ENCODE measurements around the gene TICRR.
A peak's percentile ranks its signal among the peaks of the same experiment; 100 is the strongest.

TICRR gene

GRCh38 chr15:89569090-89569745 lies 6.1 kb upstream of the TICRR start:
- no peak overlapping the region for H3K9ac ChIP-seq (ENCODE audit: low read length)
- WGBS (ENCODE audit: extremely low coverage, insufficient coverage, low lambda C conversion rate) = no CpG with 5 or more reads among the region's 7 CpGs
- H3K27ac ChIP-seq (ENCODE audit: low read depth, low read length) = no peak overlapping the region
- no peak overlapping the region for H3K23ac ChIP-seq (ENCODE audit: low read length)
- H3K79me2 ChIP-seq (ENCODE audit: control insufficient read depth, insufficient read depth, low read length) = no peaks in the 10 kb centered on the region
- no peak overlapping the region for H3K4me3 ChIP-seq (ENCODE audit: low read length)
- no peaks in the 10 kb centered on the region for H3K27me3 ChIP-seq (ENCODE audit: insufficient read depth, low read length, poor library complexity)
- no peaks in the 10 kb centered on the region for H3K79me1 ChIP-seq (ENCODE audit: low read length)
- H3K4ac ChIP-seq (ENCODE audit: low read depth, low read length) = no peak overlapping the region
- DNase-seq = no peak
- no peak overlapping the region for H3K56ac ChIP-seq (ENCODE audit: low read length)
- H2BK120ac ChIP-seq (ENCODE audit: low read depth, low read length) = no peak overlapping the region
- no peak overlapping the region for H2BK15ac ChIP-seq (replicated peaks; ENCODE audit: low read depth)
- no peaks in the 10 kb centered on the region for H3K4me1 ChIP-seq (ENCODE audit: control insufficient read depth, low read depth, low read length)
- no peak overlapping the region for H4K5ac ChIP-seq (ENCODE audit: low read length)
- no peak overlapping the region for H4K8ac ChIP-seq (ENCODE audit: low read depth, low read length)
- no peak overlapping the region for H2BK5ac ChIP-seq (ENCODE audit: low read length)
- no peaks in the 10 kb centered on the region for H3K36me3 ChIP-seq (ENCODE audit: control insufficient read depth, insufficient read depth, low read length)
- H3K4me2 ChIP-seq (ENCODE audit: low read length) = no peak overlapping the region
- H3K18ac ChIP-seq (ENCODE audit: low read length) = no peak overlapping the region
- no peak overlapping the region for H2AK5ac ChIP-seq (ENCODE audit: low read length)

- Histone ChIP-seq H4K8ac (ENCODE audit: low read depth, low read length) (no peak overlapping the region), H3K36me3 (ENCODE audit: control insufficient read depth, insufficient read depth, low read length) (no peaks in the 10 kb centered on the region), H4K5ac (ENCODE audit: low read length) (no peak overlapping the region), H2BK5ac (ENCODE audit: low read length) (peak overlapping the region; percentile 76), H3K4me2 (ENCODE audit: low read length) (peak overlapping the region; percentile 97), H3K27me3 (ENCODE audit: insufficient read depth, low read length, poor library complexity) (no peaks in the 10 kb centered on the region), H2BK15ac (replicated peaks; ENCODE audit: low read depth) (no peak overlapping the region), H3K23ac (ENCODE audit: low read length) (peak overlapping the region; percentile 1), H2AK5ac (ENCODE audit: low read length) (no peak overlapping the region), H3K79me1 (ENCODE audit: low read length) (peaks cover 5% of the 10 kb centered on the region), H3K56ac (ENCODE audit: low read length) (peak overlapping the region; percentile 99), H3K4me1 (ENCODE audit: control insufficient read depth, low read depth, low read length) (peaks cover 4% of the 10 kb centered on the region), H3K18ac (ENCODE audit: low read length) (peak overlapping the region; percentile 13), H3K4me3 (ENCODE audit: low read length) (peak overlapping the region; percentile 87), H3K27ac (ENCODE audit: low read depth, low read length) (peak overlapping the region; percentile 68), H3K4ac (ENCODE audit: low read depth, low read length) (peak overlapping the region; percentile 58), H2BK120ac (ENCODE audit: low read depth, low read length) (no peak overlapping the region), H3K9ac (ENCODE audit: low read length) (peak overlapping the region; percentile 99), H3K79me2 (ENCODE audit: control insufficient read depth, insufficient read depth, low read length) (peaks cover 47% of the 10 kb centered on the region)
- peak; percentile 66 for DNase-seq
- WGBS (ENCODE audit: extremely low coverage, insufficient coverage, low lambda C conversion rate) = no CpG with 5 or more reads among the region's 60 CpGs
Measured at GRCh38 chr15:89575656-89576416, 567 bp downstream of the TICRR start.

GRCh38 chr15:89576417-89576773 lies 1.1 kb downstream of the TICRR start:
- H3K9ac ChIP-seq (ENCODE audit: low read length) = peak overlapping the region; percentile 99
- no peak for DNase-seq
- H3K23ac ChIP-seq (ENCODE audit: low read length) = no peak overlapping the region
- no peak overlapping the region for H4K5ac ChIP-seq (ENCODE audit: low read length)
- H3K18ac ChIP-seq (ENCODE audit: low read length) = no peak overlapping the region
- H3K36me3 ChIP-seq (ENCODE audit: control insufficient read depth, insufficient read depth, low read length) = no peaks in the 10 kb centered on the region
- H2BK120ac ChIP-seq (ENCODE audit: low read depth, low read length) = no peak overlapping the region
- no peak overlapping the region for H2AK5ac ChIP-seq (ENCODE audit: low read length)
- H2BK15ac ChIP-seq (replicated peaks; ENCODE audit: low read depth) = no peak overlapping the region
- peak overlapping the region; percentile 97 for H3K4me2 ChIP-seq (ENCODE audit: low read length)
- no peak overlapping the region for H4K8ac ChIP-seq (ENCODE audit: low read depth, low read length)
- H3K4me1 ChIP-seq (ENCODE audit: control insufficient read depth, low read depth, low read length) = peaks cover 4% of the 10 kb centered on the region
- no peaks in the 10 kb centered on the region for H3K27me3 ChIP-seq (ENCODE audit: insufficient read depth, low read length, poor library complexity)
- no CpG with 5 or more reads among the region's 1 CpG for WGBS (ENCODE audit: extremely low coverage, insufficient coverage, low lambda C conversion rate)
- peak overlapping the region; percentile 99 for H3K56ac ChIP-seq (ENCODE audit: low read length)
- peak overlapping the region; percentile 87 for H3K4me3 ChIP-seq (ENCODE audit: low read length)
- no peak overlapping the region for H3K27ac ChIP-seq (ENCODE audit: low read depth, low read length)
- peaks cover 6% of the 10 kb centered on the region for H3K79me1 ChIP-seq (ENCODE audit: low read length)
- H2BK5ac ChIP-seq (ENCODE audit: low read length) = peak overlapping the region; percentile 9
- H3K4ac ChIP-seq (ENCODE audit: low read depth, low read length) = no peak overlapping the region
- peaks cover 53% of the 10 kb centered on the region for H3K79me2 ChIP-seq (ENCODE audit: control insufficient read depth, insufficient read depth, low read length)

DNA sequence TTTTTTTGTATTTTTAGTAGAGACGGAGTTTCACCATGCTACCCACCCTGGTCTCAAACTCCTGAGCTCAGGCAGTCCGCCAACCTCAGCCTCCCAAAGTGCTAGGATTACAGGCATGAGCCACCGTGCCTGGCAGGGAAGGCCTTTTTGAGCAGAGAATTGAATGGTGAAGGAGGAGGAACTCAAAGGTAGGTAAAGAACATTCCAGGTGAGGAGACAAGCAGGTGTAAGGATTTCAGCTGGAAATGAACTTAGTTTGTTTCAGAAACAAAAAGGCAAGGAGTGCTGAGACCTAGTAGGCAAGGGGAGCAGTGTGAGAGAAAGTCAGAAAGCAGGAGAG lies 2.5 kb downstream of the TICRR start:
- Histone ChIP-seq H4K8ac (ENCODE audit: low read depth, low read length) (no peak overlapping the region), H3K23ac (ENCODE audit: low read length) (no peak overlapping the region), H3K4me1 (ENCODE audit: control insufficient read depth, low read depth, low read length) (peaks cover 4% of the 10 kb centered on the region), H3K4ac (ENCODE audit: low read depth, low read length) (no peak overlapping the region), H3K9ac (ENCODE audit: low read length) (peak overlapping the region; percentile 62), H2AK5ac (ENCODE audit: low read length) (no peak overlapping the region), H2BK15ac (replicated peaks; ENCODE audit: low read depth) (no peak overlapping the region), H2BK120ac (ENCODE audit: low read depth, low read length) (no peak overlapping the region), H3K56ac (ENCODE audit: low read length) (peak overlapping the region; percentile 49), H3K27ac (ENCODE audit: low read depth, low read length) (no peak overlapping the region), H3K79me2 (ENCODE audit: control insufficient read depth, insufficient read depth, low read length) (peaks cover 60% of the 10 kb centered on the region), H3K4me2 (ENCODE audit: low read length) (peak overlapping the region; percentile 97), H3K18ac (ENCODE audit: low read length) (no peak overlapping the region), H4K5ac (ENCODE audit: low read length) (no peak overlapping the region), H3K4me3 (ENCODE audit: low read length) (peak overlapping the region; percentile 53), H3K27me3 (ENCODE audit: insufficient read depth, low read length, poor library complexity) (no peaks in the 10 kb centered on the region), H3K79me1 (ENCODE audit: low read length) (peaks cover 12% of the 10 kb centered on the region), H2BK5ac (ENCODE audit: low read length) (no peak overlapping the region), H3K36me3 (ENCODE audit: control insufficient read depth, insufficient read depth, low read length) (peaks cover 2% of the 10 kb centered on the region)
- no CpG with 5 or more reads among the region's 3 CpGs for WGBS (ENCODE audit: extremely low coverage, insufficient coverage, low lambda C conversion rate)
- no peak for DNase-seq

DNA sequence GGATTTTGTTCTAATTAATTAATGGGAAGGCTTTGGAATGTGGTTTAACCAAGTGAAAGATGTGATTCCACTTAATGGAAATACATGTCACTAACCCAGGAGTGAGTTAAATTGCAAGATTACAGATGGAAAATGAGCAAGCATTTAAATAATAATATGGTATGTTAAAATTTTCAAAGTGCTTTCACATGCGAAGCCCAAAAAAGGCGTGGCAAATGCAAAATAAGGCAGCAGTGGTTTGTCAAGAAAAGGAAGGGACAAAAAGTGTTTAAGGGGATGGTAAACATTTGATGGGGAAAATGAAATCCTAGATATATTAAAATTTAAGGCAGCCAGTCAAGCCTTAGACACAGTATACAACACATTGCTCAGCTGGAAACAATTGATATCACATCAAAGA lies 2.9 kb downstream of the TICRR start:
- Histone ChIP-seq H4K8ac (ENCODE audit: low read depth, low read length) (no peak overlapping the region), H3K23ac (ENCODE audit: low read length) (no peak overlapping the region), H3K27me3 (ENCODE audit: insufficient read depth, low read length, poor library complexity) (no peaks in the 10 kb centered on the region), H2BK5ac (ENCODE audit: low read length) (no peak overlapping the region), H3K4me2 (ENCODE audit: low read length) (peak overlapping the region; percentile 97), H3K79me1 (ENCODE audit: low read length) (peaks cover 12% of the 10 kb centered on the region), H3K4ac (ENCODE audit: low read depth, low read length) (no peak overlapping the region), H3K18ac (ENCODE audit: low read length) (no peak overlapping the region), H3K56ac (ENCODE audit: low read length) (peak overlapping the region; percentile 49), H3K4me3 (ENCODE audit: low read length) (peak overlapping the region; percentile 53), H3K4me1 (ENCODE audit: control insufficient read depth, low read depth, low read length) (peaks cover 4% of the 10 kb centered on the region), H2AK5ac (ENCODE audit: low read length) (no peak overlapping the region), H3K9ac (ENCODE audit: low read length) (peak overlapping the region; percentile 62), H3K79me2 (ENCODE audit: control insufficient read depth, insufficient read depth, low read length) (peaks cover 60% of the 10 kb centered on the region), H3K36me3 (ENCODE audit: control insufficient read depth, insufficient read depth, low read length) (peaks cover 2% of the 10 kb centered on the region), H2BK15ac (replicated peaks; ENCODE audit: low read depth) (no peak overlapping the region), H3K27ac (ENCODE audit: low read depth, low read length) (no peak overlapping the region), H2BK120ac (ENCODE audit: low read depth, low read length) (no peak overlapping the region), H4K5ac (ENCODE audit: low read length) (no peak overlapping the region)
- WGBS (ENCODE audit: extremely low coverage, insufficient coverage, low lambda C conversion rate) = no CpG with 5 or more reads among the region's 2 CpGs
- DNase-seq = no peak
